ENCODE results near the gene GDI2.
"Not testable (repeated sequence)": the region's sequence is repeated elsewhere in the genome, so short reads cannot be mapped to it uniquely, and the experiment has no call there.

Gene GDI2

GRCh38 chr10:5779730-5780129 is 33.5 kb downstream of the GDI2 start:
- DNase-seq, result no peak

- DNase-seq, result not testable (repeated sequence)
Observed at GRCh38 chr10:5777758-5778157, 35.5 kb downstream of the GDI2 start.

GRCh38 chr10:5776881-5777197 is 36.4 kb downstream of the GDI2 start:
- no peak for DNase-seq

- no peak for DNase-seq
Observed at GRCh38 chr10:5776136-5776880, 36.9 kb downstream of the GDI2 start.

- DNase-seq, result no peak
Observed at GRCh38 chr10:5775685-5776084, 37.5 kb downstream of the GDI2 start.

GRCh38 chr10:5774987-5775620 is 38.1 kb downstream of the GDI2 start:
- DNase-seq, result no peak

GRCh38 chr10:5766189-5766588 is 47.0 kb downstream of the GDI2 start:
- DNase-seq, result no peak

GRCh38 chr10:5765617-5766016 is 47.6 kb downstream of the GDI2 start:
- no peak for DNase-seq

GRCh38 chr10:5764422-5765297 is 48.6 kb downstream of the GDI2 start:
- no peak for DNase-seq

GRCh38 chr10:5762531-5762930 is 50.7 kb downstream of the GDI2 start:
- DNase-seq, result no peak

- no peak for DNase-seq
Observed at GRCh38 chr10:5761220-5761619, 52.0 kb downstream of the GDI2 start.

GRCh38 chr10:5760515-5760914 is 52.7 kb downstream of the GDI2 start:
- no peak for DNase-seq

GRCh38 chr10:5758927-5759326 is 54.3 kb downstream of the GDI2 start:
- DNase-seq, result no peak

GRCh38 chr10:5757766-5758517 is 55.3 kb downstream of the GDI2 start:
- no peak for DNase-seq

- DNase-seq, result no peak
Observed at GRCh38 chr10:5752301-5752871, 60.8 kb downstream of the GDI2 start.

GRCh38 chr10:5751601-5752253 is 61.5 kb downstream of the GDI2 start:
- no peak for DNase-seq

GRCh38 chr10:5748394-5748803 is 64.8 kb downstream of the GDI2 start:
- DNase-seq, result no peak

- DNase-seq, result no peak
Observed at GRCh38 chr10:5746197-5746596, 67.0 kb downstream of the GDI2 start.

GRCh38 chr10:5744849-5745248 is 68.4 kb downstream of the GDI2 start:
- DNase-seq, result no peak

GRCh38 chr10:5743736-5744135 is 69.5 kb downstream of the GDI2 start:
- no peak for DNase-seq

- no peak for DNase-seq
Observed at GRCh38 chr10:5742116-5742515, 71.1 kb downstream of the GDI2 start.

GRCh38 chr10:5741276-5741675 is 72.0 kb downstream of the GDI2 start:
- DNase-seq, result no peak

All from NCI-H1092 (cell line).